HG02884 (cell line): Measurements from ENCODE around the gene CHSY1.
"Not testable (repeated sequence)": the region's sequence is repeated elsewhere in the genome, so short reads cannot be mapped to it uniquely, and the experiment has no call there.

Experiments
- ATAC-seq: cut with Tn5 transposase; IDR thresholded peaks from one replicate; pipeline ENCODE4 v1.9.1; 2021; ENCODE audit warnings: mild to moderate bottlenecking, moderate library complexity; ENCODE audit not compliant: unreplicated experiment

The CHSY1 gene

GRCh38 chr15:101246391-101246790 is 5.5 kb downstream of the CHSY1 start:
- no peak for ATAC-seq

GRCh38 chr15:101244889-101245668 is 6.8 kb downstream of the CHSY1 start:
- ATAC-seq, result no peak

- no peak for ATAC-seq
Measured at GRCh38 chr15:101244036-101244781, 7.6 kb downstream of the CHSY1 start.

- no peak for ATAC-seq
Measured at GRCh38 chr15:101243420-101243819, 8.4 kb downstream of the CHSY1 start.

GRCh38 chr15:101242999-101243336 is 8.9 kb downstream of the CHSY1 start:
- ATAC-seq, result no peak

GRCh38 chr15:101242160-101242998 is 9.5 kb downstream of the CHSY1 start:
- peak; percentile 74 for ATAC-seq

GRCh38 chr15:101240358-101240757 is 11.5 kb downstream of the CHSY1 start:
- ATAC-seq, result no peak

- ATAC-seq, result no peak
Measured at GRCh38 chr15:101239724-101240136, 12.1 kb downstream of the CHSY1 start.

- no peak for ATAC-seq
Measured at GRCh38 chr15:101237251-101237650, 14.6 kb downstream of the CHSY1 start.

GRCh38 chr15:101233651-101234280 is 18.1 kb downstream of the CHSY1 start:
- no peak for ATAC-seq

- ATAC-seq, result no peak
Measured at GRCh38 chr15:101232677-101233076, 19.2 kb downstream of the CHSY1 start.

- ATAC-seq, result no peak
Measured at GRCh38 chr15:101228313-101228712, 23.5 kb downstream of the CHSY1 start.

- no peak for ATAC-seq
Measured at GRCh38 chr15:101225658-101226057, 26.2 kb downstream of the CHSY1 start.

- no peak for ATAC-seq
Measured at GRCh38 chr15:101221902-101222301, 29.9 kb downstream of the CHSY1 start.

- no peak for ATAC-seq
Measured at GRCh38 chr15:101220060-101220459, 31.8 kb downstream of the CHSY1 start.

GRCh38 chr15:101219441-101219840 is 32.4 kb downstream of the CHSY1 start:
- ATAC-seq, result no peak

GRCh38 chr15:101217446-101217845 is 34.4 kb downstream of the CHSY1 start:
- no peak for ATAC-seq

- ATAC-seq, result no peak
Measured at GRCh38 chr15:101216100-101216499, 35.7 kb downstream of the CHSY1 start.

- no peak for ATAC-seq
Measured at GRCh38 chr15:101215681-101216080, 36.2 kb downstream of the CHSY1 start.

GRCh38 chr15:101214435-101215097 is 37.3 kb downstream of the CHSY1 start:
- ATAC-seq, result not testable (repeated sequence)
